ENCODE results near the gene THAP10.

The THAP10 gene

GRCh38 chr15:70892002-70892911 lies at the start of gene THAP10, which contains the start of gene LRRC49:
TSS of gene THAP10 (minus strand) at chr15:70892433. CDS start at chr15:70892272, 161 bp downstream.
TSS of gene LRRC49 (plus strand) at chr15:70892826. CDS start at chr15:70892895, 69 bp downstream.
- no peak for TF ChIP-seq CTCF (IDR thresholded peaks at IDR 0.05; ENCODE audit: low read length)
- TF ChIP-seq EZH2 (IDR thresholded peaks at IDR 0.05; ENCODE audit: borderline replicate concordance, low read length), result no peak

GRCh38 chr15:70936326-70936725 lies 44.1 kb upstream of the THAP10 start:
- no peaks in the 10 kb centered on the region for H3K9me3 ChIP-seq (ENCODE audit: low read length)
- no peak overlapping the region for H3K27ac ChIP-seq (ENCODE audit: low read depth, low read length, poor library complexity, severe bottlenecking)
- no peaks in the 10 kb centered on the region for H3K27me3 ChIP-seq (ENCODE audit: insufficient read depth, low read length)
- no peaks in the 10 kb centered on the region for H3K36me3 ChIP-seq (ENCODE audit: insufficient read depth, low read length)
- H3K9ac ChIP-seq (ENCODE audit: low read length), result no peak overlapping the region
- H4K20me1 ChIP-seq (ENCODE audit: insufficient read depth, low read length), result no peaks in the 10 kb centered on the region
- H3K4me2 ChIP-seq (ENCODE audit: low read length), result no peak overlapping the region
- H3K4me3 ChIP-seq (ENCODE audit: low read depth, low read length, poor library complexity, severe bottlenecking), result no peak overlapping the region
- no peaks in the 10 kb centered on the region for H3K79me2 ChIP-seq (ENCODE audit: insufficient read depth, low read length)
- H2AFZ ChIP-seq (ENCODE audit: low read length), result no peak overlapping the region
- no peaks in the 10 kb centered on the region for H3K9me2 ChIP-seq (ENCODE audit: low read depth, low read length)
- H3F3A ChIP-seq (ENCODE audit: insufficient read depth, low read length), result no peaks in the 10 kb centered on the region
- no peaks in the 10 kb centered on the region for H3K4me1 ChIP-seq (ENCODE audit: insufficient read depth, low read length, severe bottlenecking)
- TF ChIP-seq EZH2 (IDR thresholded peaks at IDR 0.05; ENCODE audit: borderline replicate concordance, low read length) (no peak), CTCF (IDR thresholded peaks at IDR 0.05; ENCODE audit: low read length) (no peak)

More at GRCh38 chr15:70892002-70892911, at the start of gene THAP10, which contains the start of gene LRRC49:
- H3K79me2 ChIP-seq (ENCODE audit: insufficient read depth, low read length), result no peaks in the 10 kb centered on the region
- H3K9me3 ChIP-seq (ENCODE audit: low read length), result no peaks in the 10 kb centered on the region
- no peaks in the 10 kb centered on the region for H3K27me3 ChIP-seq (ENCODE audit: insufficient read depth, low read length)
- no peaks in the 10 kb centered on the region for H3K4me1 ChIP-seq (ENCODE audit: insufficient read depth, low read length, severe bottlenecking)
- H3K4me3 ChIP-seq (ENCODE audit: low read depth, low read length, poor library complexity, severe bottlenecking), result no peak within 1 kb of the TSS
- no peaks in the 10 kb centered on the region for H4K20me1 ChIP-seq (ENCODE audit: insufficient read depth, low read length)
- no peak within 1 kb of the TSS for H3K4me2 ChIP-seq (ENCODE audit: low read length)
- H2AFZ ChIP-seq (ENCODE audit: low read length), result no peak within 1 kb of the TSS
- no peak within 1 kb of the TSS for H3K9ac ChIP-seq (ENCODE audit: low read length)
- no peaks in the 10 kb centered on the region for H3K36me3 ChIP-seq (ENCODE audit: insufficient read depth, low read length)
- H3K27ac ChIP-seq (ENCODE audit: low read depth, low read length, poor library complexity, severe bottlenecking), result no peak within 1 kb of the TSS
- H3K9me2 ChIP-seq (ENCODE audit: low read depth, low read length), result no peaks in the 10 kb centered on the region
- H3F3A ChIP-seq (ENCODE audit: insufficient read depth, low read length), result no peaks in the 10 kb centered on the region

- H2AFZ ChIP-seq (ENCODE audit: low read length), result no peak overlapping the region
- no peaks in the 10 kb centered on the region for H3K4me1 ChIP-seq (ENCODE audit: insufficient read depth, low read length, severe bottlenecking)
- H4K20me1 ChIP-seq (ENCODE audit: insufficient read depth, low read length), result no peaks in the 10 kb centered on the region
- H3K9me3 ChIP-seq (ENCODE audit: low read length), result no peaks in the 10 kb centered on the region
- H3K36me3 ChIP-seq (ENCODE audit: insufficient read depth, low read length), result no peaks in the 10 kb centered on the region
- no peak overlapping the region for H3K4me2 ChIP-seq (ENCODE audit: low read length)
- TF ChIP-seq EZH2 (IDR thresholded peaks at IDR 0.05; ENCODE audit: borderline replicate concordance, low read length), result no peak
- no peak for TF ChIP-seq CTCF (IDR thresholded peaks at IDR 0.05; ENCODE audit: low read length)
- no peaks in the 10 kb centered on the region for H3F3A ChIP-seq (ENCODE audit: insufficient read depth, low read length)
- no peak overlapping the region for H3K4me3 ChIP-seq (ENCODE audit: low read depth, low read length, poor library complexity, severe bottlenecking)
- no peak overlapping the region for H3K9ac ChIP-seq (ENCODE audit: low read length)
- no peak overlapping the region for H3K27ac ChIP-seq (ENCODE audit: low read depth, low read length, poor library complexity, severe bottlenecking)
- H3K79me2 ChIP-seq (ENCODE audit: insufficient read depth, low read length), result no peaks in the 10 kb centered on the region
- H3K27me3 ChIP-seq (ENCODE audit: insufficient read depth, low read length), result no peaks in the 10 kb centered on the region
- H3K9me2 ChIP-seq (ENCODE audit: low read depth, low read length), result no peaks in the 10 kb centered on the region
Observed at GRCh38 chr15:70935631-70936030, 43.4 kb upstream of the THAP10 start.
